GM19455 (cell line): ENCODE measurements around the gene SF3B3.
A peak's percentile ranks its signal among the peaks of the same experiment; 100 is the strongest.

ENCODE experiments used
- ATAC-seq: cut with Tn5 transposase; IDR thresholded peaks from one replicate; pipeline ENCODE4 v1.9.1; 2021; ENCODE audit not compliant: unreplicated experiment

Gene SF3B3

DNA sequence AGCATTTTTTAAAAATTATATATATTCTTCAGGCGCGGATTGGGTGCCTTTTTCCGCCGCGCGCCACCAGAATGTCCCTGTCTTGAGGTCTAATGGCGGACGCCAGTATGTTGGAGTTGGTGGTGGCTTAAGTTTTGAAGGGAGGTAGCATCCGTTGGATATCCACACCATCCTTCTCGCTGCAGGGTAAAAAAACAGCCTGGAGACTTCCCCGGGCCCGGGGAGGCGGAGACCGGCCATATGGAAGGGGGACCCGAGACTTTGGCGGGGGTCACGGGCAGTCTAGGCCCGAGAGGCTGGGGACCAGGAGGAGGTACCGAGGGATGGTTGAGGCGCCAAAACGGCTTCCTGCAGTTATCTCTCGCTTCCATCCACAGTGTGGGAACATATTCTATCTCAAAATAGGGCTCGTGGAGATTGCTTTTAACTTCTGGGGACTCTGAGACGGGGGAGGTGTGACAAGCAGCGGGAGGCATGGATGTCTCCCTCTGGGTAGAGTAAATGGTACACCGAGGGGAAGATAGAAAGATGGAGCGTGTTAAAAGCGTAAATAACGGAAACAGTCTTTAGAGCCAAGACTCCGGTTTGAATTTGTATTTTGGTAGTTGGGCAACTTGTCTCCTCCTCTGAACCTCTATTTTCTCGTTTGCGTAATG is at the start of gene SF3B3:
Gene SF3B3, plus strand, starts transcription at position 74 of the 656 bp plus-strand sequence. CDS start 2,841 bp downstream, outside the sequence.
- ATAC-seq: no peak

DNA sequence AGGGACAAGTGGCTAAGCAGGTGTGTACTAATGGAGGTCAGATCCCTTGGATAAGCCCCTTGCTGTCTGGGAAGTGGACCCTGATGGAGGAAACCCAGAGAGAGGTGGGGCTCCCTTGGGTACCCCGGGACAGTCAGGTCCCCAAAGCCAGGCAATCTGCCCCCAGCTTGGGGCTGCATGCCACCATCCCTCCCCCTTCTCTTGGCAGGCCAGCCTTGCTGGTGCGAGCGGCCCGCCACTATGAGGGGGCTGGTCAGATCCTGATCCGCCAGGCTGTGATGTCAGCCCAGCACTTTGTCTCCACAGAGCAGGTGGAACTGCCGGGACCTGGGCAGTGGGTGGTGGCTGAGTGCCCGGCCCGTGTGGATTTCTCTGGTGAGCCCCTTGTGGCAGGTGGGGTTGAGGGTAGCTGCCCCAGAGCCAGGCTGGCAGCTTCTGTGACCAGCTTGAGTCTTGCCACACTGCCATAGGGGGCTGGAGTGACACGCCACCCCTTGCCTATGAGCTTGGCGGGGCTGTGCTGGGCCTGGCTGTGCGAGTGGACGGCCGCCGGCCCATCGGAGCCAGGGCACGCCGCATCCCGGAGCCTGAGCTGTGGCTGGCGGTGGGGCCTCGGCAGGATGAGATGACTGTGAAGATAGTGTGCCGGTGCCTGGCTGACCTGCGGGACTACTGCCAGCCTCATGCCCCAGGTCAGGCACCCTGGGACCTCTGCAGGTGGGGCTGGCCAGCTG is 49.1 kb upstream of the SF3B3 start:
- no peak for ATAC-seq

- ATAC-seq: no peak
These were observed 48.4 kb upstream of the SF3B3 start for GRCh38 chr16:70475054-70475871.

- ATAC-seq: peak; percentile 76
These were observed 47.2 kb upstream of the SF3B3 start for GRCh38 chr16:70476272-70477020.

DNA sequence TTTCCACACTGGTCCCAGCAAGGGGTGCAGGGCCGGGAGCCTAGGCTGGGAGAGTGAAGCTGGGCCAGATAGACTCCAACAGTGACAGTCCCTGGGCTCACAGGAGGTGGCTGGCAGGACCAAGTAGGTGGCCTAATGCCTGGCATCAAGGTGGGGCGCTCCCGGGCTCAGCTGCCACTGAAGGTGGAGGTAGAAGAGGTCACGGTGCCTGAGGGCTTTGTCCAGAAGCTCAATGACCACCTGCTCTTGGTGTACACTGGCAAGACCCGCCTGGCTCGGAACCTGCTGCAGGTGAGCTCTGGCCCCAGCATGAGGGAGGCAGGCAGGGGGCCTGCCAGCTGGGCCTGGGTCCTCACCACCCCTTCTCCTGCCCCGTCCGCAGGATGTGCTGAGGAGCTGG is 45.4 kb upstream of the SF3B3 start:
- ATAC-seq: no peak

DNA sequence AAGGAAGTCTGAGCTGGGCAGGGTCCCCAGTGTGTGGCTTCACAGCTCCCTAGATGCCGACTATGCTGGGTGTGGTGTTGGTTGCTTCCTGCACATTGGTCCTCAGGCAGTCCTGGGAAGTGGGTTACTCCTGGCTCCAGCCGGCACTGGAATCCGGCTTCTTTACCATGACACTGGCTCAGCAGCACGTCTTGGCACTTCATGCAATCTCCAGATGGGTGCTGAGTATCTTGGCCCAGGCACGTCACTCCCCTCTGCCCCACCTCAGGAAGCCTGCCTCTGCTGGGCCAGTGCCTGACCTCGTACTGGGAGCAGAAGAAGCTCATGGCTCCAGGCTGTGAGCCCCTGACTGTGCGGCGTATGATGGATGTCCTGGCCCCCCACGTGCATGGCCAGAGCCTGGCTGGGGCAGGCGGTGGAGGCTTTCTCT is 44.7 kb upstream of the SF3B3 start:
- ATAC-seq: no peak

- no peak for ATAC-seq
These were observed 43.2 kb upstream of the SF3B3 start for GRCh38 chr16:70480127-70481105.

GRCh38 chr16:70481929-70482536 is 41.6 kb upstream of the SF3B3 start:
- no peak for ATAC-seq

DNA sequence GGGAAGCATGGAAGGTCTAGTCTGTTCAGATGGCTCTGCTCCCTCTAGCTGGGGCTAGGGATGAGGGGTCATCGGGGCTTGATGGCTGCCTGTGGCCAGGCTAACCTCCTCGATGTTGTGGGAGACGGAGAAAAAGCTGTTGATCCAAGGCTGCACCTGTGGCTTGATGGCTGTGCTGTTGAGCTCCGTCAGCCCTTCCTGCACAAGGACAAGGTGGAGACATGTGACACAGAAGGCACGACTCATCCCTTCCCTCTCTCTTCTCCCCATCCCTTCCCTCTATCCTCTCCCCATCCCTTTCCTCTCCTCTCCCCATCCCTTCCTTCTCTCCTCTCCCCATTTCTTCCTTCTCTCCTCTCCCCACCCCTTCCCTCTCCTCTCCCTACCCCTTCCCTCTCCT is 41.0 kb upstream of the SF3B3 start:
- no peak for ATAC-seq

DNA sequence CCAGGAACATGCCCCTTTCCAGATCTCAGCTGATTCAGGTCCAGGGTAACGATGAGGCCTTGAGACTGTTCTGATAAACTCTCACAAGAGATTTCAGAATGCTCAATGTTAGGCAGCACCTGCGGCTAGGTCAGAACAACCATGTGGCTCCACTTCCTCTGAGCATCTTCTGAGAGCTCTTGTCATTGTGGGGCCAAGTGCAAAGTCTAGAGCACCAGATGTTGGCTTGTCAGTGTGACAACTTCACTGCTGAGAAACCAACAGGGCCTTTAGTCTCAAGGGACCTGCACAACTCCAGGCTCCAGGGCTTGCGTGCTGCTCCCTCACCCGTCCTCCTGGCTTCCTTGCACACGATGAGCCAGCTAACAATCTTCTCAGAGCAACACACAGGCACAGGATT is 40.2 kb upstream of the SF3B3 start:
- no peak for ATAC-seq

GRCh38 chr16:70484867-70485266 is 38.7 kb upstream of the SF3B3 start:
- ATAC-seq: no peak

DNA sequence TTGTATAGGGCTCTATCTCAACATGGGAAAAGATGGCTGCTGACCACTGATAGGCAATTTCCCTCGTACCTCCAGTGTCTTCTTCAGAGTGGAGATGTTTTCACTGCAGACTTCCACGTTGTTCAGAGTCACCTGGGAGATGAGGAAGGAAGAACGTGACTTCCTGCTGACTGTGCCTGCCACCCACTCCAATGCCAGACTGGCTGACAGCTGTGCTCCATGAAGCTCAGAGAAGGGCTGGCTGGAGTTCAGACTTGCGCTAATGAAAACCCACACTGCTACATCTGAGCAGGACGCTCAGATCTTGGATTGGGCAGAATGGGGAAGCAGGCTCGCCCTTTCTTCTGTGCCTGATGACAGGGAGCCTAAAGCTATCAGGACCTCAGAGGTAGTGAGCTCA is 33.4 kb upstream of the SF3B3 start:
- no peak for ATAC-seq

GRCh38 chr16:70493802-70494201 is 29.8 kb upstream of the SF3B3 start:
- ATAC-seq: no peak

GRCh38 chr16:70494202-70494770 is 29.3 kb upstream of the SF3B3 start:
- no peak for ATAC-seq

- no peak for ATAC-seq
These were observed 28.8 kb upstream of the SF3B3 start for GRCh38 chr16:70494777-70495176.

GRCh38 chr16:70495425-70496182 is 28.0 kb upstream of the SF3B3 start:
- no peak for ATAC-seq

GRCh38 chr16:70496513-70496912 is 27.1 kb upstream of the SF3B3 start:
- no peak for ATAC-seq

GRCh38 chr16:70508752-70509151 is 14.9 kb upstream of the SF3B3 start:
- ATAC-seq: no peak
